ENCODE results near the gene DNM3.

DNM3 gene

DNA sequence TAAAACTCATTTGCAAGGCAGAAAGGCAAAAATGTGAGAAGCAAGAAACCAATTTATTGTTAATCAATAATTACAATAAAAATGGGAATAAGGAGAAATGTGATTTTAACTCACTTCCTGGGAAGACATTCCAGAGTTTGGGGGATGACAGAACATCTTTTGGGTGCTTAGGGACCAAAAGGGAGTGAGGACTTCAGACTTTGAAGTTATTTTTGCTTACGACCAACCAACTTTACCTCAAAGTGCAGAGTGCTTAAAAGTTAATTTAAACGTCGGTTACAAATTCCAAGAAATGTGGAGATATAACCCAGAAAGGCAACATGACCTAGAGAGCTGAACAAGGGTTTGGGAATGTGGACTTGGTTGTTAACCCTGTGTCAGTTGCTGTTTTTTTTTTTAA is 344.7 kb downstream of the DNM3 start:
- no peak overlapping the region for H3K4me3 Mint-ChIP-seq
- peaks cover 5% of the 10 kb centered on the region for H3K9me3 Mint-ChIP-seq
- TF ChIP-seq, protein P1, sequence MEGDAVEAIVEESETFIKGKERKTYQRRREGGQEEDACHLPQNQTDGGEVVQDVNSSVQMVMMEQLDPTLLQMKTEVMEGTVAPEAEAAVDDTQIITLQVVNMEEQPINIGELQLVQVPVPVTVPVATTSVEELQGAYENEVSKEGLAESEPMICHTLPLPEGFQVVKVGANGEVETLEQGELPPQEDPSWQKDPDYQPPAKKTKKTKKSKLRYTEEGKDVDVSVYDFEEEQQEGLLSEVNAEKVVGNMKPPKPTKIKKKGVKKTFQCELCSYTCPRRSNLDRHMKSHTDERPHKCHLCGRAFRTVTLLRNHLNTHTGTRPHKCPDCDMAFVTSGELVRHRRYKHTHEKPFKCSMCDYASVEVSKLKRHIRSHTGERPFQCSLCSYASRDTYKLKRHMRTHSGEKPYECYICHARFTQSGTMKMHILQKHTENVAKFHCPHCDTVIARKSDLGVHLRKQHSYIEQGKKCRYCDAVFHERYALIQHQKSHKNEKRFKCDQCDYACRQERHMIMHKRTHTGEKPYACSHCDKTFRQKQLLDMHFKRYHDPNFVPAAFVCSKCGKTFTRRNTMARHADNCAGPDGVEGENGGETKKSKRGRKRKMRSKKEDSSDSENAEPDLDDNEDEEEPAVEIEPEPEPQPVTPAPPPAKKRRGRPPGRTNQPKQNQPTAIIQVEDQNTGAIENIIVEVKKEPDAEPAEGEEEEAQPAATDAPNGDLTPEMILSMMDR (IDR thresholded peaks at IDR 0.05) = no peak
- H3K36me3 Mint-ChIP-seq (ENCODE audit: low read depth) = no peaks in the 10 kb centered on the region
- H3K27me3 Mint-ChIP-seq (ENCODE audit: low read depth, poor library complexity) = no peaks in the 10 kb centered on the region
- peaks cover 6% of the 10 kb centered on the region for H3K4me1 Mint-ChIP-seq
- no peak for DNase-seq
- H3K27ac Mint-ChIP-seq = no peak overlapping the region

DNA sequence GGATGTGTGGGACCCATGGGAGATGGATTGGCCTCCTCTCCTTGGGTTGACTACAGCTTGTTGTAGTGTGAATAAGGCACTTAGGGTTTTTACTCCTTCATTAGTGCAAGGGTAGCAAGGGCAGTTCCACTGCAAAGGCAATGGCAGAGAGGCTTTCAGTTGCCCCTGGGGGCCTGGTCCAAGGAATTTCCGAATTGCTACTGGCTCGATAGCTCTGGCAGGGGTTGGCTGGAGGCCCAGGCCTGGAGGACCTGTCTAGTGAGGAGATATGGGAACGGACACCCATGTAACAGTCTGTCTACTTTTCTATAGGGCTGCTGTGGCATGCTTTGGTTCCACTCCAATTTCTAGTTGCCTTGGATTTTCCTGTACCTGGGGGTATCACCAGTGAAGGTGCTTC is 360.3 kb downstream of the DNM3 start:
- Mint-ChIP-seq H3K9me3 (peaks cover 34% of the 10 kb centered on the region), H3K27me3 (ENCODE audit: low read depth, poor library complexity) (peaks cover 6% of the 10 kb centered on the region), H3K27ac (no peak overlapping the region), H3K36me3 (ENCODE audit: low read depth) (peaks cover 7% of the 10 kb centered on the region), H3K4me1 (peaks cover 11% of the 10 kb centered on the region), H3K4me3 (no peak overlapping the region)
- TF ChIP-seq, protein P1 (IDR thresholded peaks at IDR 0.05) = no peak
- DNase-seq = no peak

DNA sequence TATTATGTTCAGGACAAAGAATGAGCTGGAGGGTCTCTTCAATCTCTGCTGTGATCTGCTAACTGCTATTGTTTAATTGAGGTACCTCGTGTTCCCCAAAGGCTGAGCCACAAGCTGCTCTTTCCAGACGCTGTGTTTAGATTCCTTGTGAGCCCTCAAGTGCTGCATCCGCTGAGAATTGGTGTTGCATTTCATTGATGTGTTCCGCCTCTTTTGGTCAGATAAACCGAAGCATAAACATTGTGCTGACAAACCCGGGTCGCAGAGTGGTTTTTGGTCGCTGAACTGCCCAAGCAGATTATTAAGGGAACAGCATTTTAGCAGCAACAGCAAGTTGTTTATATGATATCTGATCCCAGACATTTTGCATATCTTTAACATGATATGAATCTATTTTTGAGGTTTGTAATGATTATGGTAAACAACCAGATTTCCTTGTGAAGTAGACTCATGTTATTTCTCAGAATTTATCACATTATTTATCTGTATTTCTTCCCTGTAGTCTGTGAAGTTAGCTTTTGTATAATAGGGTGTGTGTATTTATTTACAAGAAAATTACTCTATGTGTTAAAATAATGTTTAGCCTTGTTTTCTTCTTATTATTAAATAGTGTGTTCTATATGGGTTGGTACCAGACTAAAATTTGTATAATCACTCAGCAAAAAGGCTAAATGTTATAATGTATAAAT is 362.0 kb downstream of the DNM3 start:
- TF ChIP-seq, protein P1 (IDR thresholded peaks at IDR 0.05) = no peak

DNA sequence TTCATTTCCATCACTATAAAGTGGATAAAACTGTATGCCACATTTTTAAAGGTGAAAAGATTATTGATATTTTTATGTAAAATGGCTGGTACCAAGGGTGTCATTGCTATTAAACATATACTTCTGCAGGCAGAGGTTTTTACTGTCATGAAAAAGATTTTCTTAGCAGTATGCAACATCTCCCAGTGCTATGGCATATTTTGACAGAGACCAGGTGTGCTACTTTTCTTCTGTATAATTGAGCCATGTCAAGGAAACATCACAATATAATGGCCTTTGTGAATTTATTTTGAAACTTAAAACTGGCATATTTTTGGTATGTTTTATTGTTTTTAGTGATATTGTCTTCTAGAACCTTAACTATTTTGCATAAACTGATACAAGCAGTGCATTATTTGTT is 362.6 kb downstream of the DNM3 start:
- H3K4me1 Mint-ChIP-seq = peaks cover 11% of the 10 kb centered on the region
- peaks cover 2% of the 10 kb centered on the region for H3K36me3 Mint-ChIP-seq (ENCODE audit: low read depth)
- no peak for DNase-seq

More for the DNA sequence above, 362.0 kb downstream of the DNM3 start:
- DNase-seq = peak; percentile 10
- H3K4me1 Mint-ChIP-seq = peaks cover 11% of the 10 kb centered on the region
- peaks cover 17% of the 10 kb centered on the region for H3K9me3 Mint-ChIP-seq
- peaks cover 7% of the 10 kb centered on the region for H3K36me3 Mint-ChIP-seq (ENCODE audit: low read depth)
- no peak overlapping the region for H3K4me3 Mint-ChIP-seq
- H3K27me3 Mint-ChIP-seq (ENCODE audit: low read depth, poor library complexity) = peaks cover 6% of the 10 kb centered on the region
- H3K27ac Mint-ChIP-seq = no peak overlapping the region

DNA sequence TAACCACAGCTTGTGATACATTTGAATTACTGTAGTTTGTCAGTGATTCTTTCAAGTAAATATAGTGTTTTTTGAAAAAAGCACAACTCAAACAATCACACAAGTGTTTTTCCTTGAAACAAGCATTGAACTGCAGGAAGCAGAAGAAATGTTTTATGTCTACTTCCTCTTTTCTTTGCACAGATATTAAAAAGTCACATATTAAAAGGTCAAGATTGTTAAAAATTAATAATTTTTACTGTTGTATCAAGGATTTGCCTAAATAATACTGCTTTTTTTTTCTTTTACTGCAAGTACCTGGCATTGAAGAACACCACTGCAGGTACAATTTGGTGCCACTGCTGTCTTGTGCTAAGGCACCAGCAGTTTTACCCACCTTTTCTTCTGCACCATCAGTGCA is 365.0 kb downstream of the DNM3 start:
- H3K27ac Mint-ChIP-seq = no peak overlapping the region

More for the DNA sequence above, 362.6 kb downstream of the DNM3 start:
- Mint-ChIP-seq H3K27me3 (ENCODE audit: low read depth, poor library complexity) (peaks cover 6% of the 10 kb centered on the region), H3K4me3 (no peak overlapping the region), H3K9me3 (peaks cover 11% of the 10 kb centered on the region), H3K27ac (no peak overlapping the region)
- TF ChIP-seq, protein P1 (IDR thresholded peaks at IDR 0.05) = no peak

More for the DNA sequence above, 365.0 kb downstream of the DNM3 start:
- TF ChIP-seq, protein P1 (IDR thresholded peaks at IDR 0.05) = no peak
- Mint-ChIP-seq H3K36me3 (ENCODE audit: low read depth) (no peaks in the 10 kb centered on the region), H3K9me3 (no peaks in the 10 kb centered on the region), H3K27me3 (ENCODE audit: low read depth, poor library complexity) (peaks cover 3% of the 10 kb centered on the region), H3K4me3 (no peak overlapping the region), H3K4me1 (peaks cover 11% of the 10 kb centered on the region)
- DNase-seq = no peak
